OCI-LY7 (cell line): ENCODE measurements around the gene RAB5IF. TPM values are rescaled to one million over a fixed set of nuclear protein-coding genes. Genes with fewer than 3 reads are reported as not detected.

Experiments used
- BruUV-seq: library from RNA; stranded (reverse); fragments of 400-500 nt; replicated peaks from 2 replicates; lab custom pipeline; 2021; lab: Mats Ljungman, UMichigan
- CTCF ChIA-PET: fragments of 300-600 bp; sonication (Branson Sonifier 250); formaldehyde crosslinking; loops from one replicate; lab custom pipeline; 2022; ENCODE audit warnings: antibody characterized with exemption; ENCODE audit not compliant: unreplicated experiment; lab: Charles Lee
- POLR2A ChIA-PET: fragments of 300-600 bp; sonication (Branson Sonifier 250); formaldehyde crosslinking; loops from one replicate; lab custom pipeline; 2022; ENCODE audit warnings: antibody characterized with exemption; lab: Charles Lee
- DNase-seq: peaks from one replicate; pipeline ENCODE4 v3.0.0-alpha.2; 2015; ENCODE audit warnings: low spot score
- H2AFZ ChIP-seq: fragments of 200-600 bp; sonication (generic), shearing (Covaris generic); 2 replicates; pipeline ENCODE4 v1.6.1; 2014; ENCODE audit warnings: mild to moderate bottlenecking, antibody characterized with exemption, low read length, moderate library complexity
- H3K27ac ChIP-seq: fragments of 200-600 bp; sonication (generic); 2 replicates; pipeline ENCODE4 v1.5.1; 2014; ENCODE audit warnings: mixed run types, low read depth, mild to moderate bottlenecking, moderate library complexity, low read length, inconsistent platforms; ENCODE audit not compliant: poor library complexity, severe bottlenecking
- H3K36me3 ChIP-seq: fragments of 200-600 bp; sonication (generic); 2 replicates; pipeline ENCODE4 v1.6.1; 2014; ENCODE audit warnings: mild to moderate bottlenecking, antibody characterized with exemption, low read length, moderate library complexity, mixed read lengths; ENCODE audit not compliant: insufficient read depth
- H3K4me1 ChIP-seq: fragments of 200-600 bp; sonication (generic); 2 replicates; pipeline ENCODE4 v1.5.1; 2014; ENCODE audit warnings: mild to moderate bottlenecking, low read length; ENCODE audit not compliant: insufficient read depth, poor library complexity, severe bottlenecking
- H3K4me2 ChIP-seq: fragments of 200-600 bp; sonication (generic); 2 replicates; pipeline ENCODE4 v1.6.1; 2014; ENCODE audit warnings: mild to moderate bottlenecking, low read length
- H3K4me3 ChIP-seq: fragments of 200-600 bp; sonication (generic); 2 replicates; pipeline ENCODE4 v1.5.1; 2014; ENCODE audit warnings: mild to moderate bottlenecking, low read depth, low read length; ENCODE audit not compliant: poor library complexity, severe bottlenecking
- H3K79me2 ChIP-seq: fragments of 200-600 bp; sonication (generic); 2 replicates; pipeline ENCODE4 v1.6.1; 2016; ENCODE audit warnings: low read depth, mild to moderate bottlenecking, low read length, moderate library complexity, mixed read lengths; ENCODE audit not compliant: insufficient read depth
- H3K9me2 ChIP-seq: fragments of 200-600 bp; sonication (generic); 2 replicates; pipeline ENCODE4 v1.6.1; 2016; ENCODE audit warnings: mild to moderate bottlenecking, low read length, mixed read lengths; ENCODE audit not compliant: insufficient read depth
- H3K9me3 ChIP-seq: fragments of 200-600 bp; sonication (generic); 2 replicates; pipeline ENCODE4 v1.6.1; 2014; ENCODE audit warnings: mild to moderate bottlenecking, mixed run types, low read length, mixed read lengths
- H4K20me1 ChIP-seq: fragments of 200-600 bp; sonication (generic); 2 replicates; pipeline ENCODE4 v1.6.1; 2014; ENCODE audit warnings: mild to moderate bottlenecking, antibody characterized with exemption, low read length, moderate library complexity, mixed read lengths; ENCODE audit not compliant: insufficient read depth
- EZH2phosphoT487 ChIP-seq: fragments of 200-600 bp; sonication (generic); IDR thresholded peaks from 2 replicates; pipeline ENCODE4 v1.6.1; 2018; ENCODE audit warnings: low read depth, borderline replicate concordance, mild to moderate bottlenecking, mixed run types, antibody characterized with exemption, low read length, moderate library complexity, mixed read lengths
- intact Hi-C: fragments of 100-400 bp; cut with micrococcal nuclease; formaldehyde crosslinking; loops from one replicate; pipeline ENCODE4 v1.10.0; 2022; ENCODE audit not compliant: unreplicated experiment
- total RNA-seq, 2 experiments: library from RNA; depleted of rRNA in 1 of 2; stranded (reverse); fragments of >200 nt in 1 of 2; shearing (Covaris generic) in 1 of 2; gene quantifications; 2 replicates each; pipeline ENCODE4 v1.2.3, GENCODE V29; 2014 to 2022
- TF ChIP-seq, protein P1 (sequence below): fragments of 200-600 bp; sonication (generic); conservative IDR thresholded peaks from 2 replicates; pipeline ENCODE4 v1.5.1; 2014; ENCODE audit warnings: mild to moderate bottlenecking, antibody characterized with exemption, low read length, moderate library complexity, mixed read lengths

Gene RAB5IF
- total RNA-seq, 2 experiments from 2014 or later = 66.6 to 94.8 TPM

DNA sequence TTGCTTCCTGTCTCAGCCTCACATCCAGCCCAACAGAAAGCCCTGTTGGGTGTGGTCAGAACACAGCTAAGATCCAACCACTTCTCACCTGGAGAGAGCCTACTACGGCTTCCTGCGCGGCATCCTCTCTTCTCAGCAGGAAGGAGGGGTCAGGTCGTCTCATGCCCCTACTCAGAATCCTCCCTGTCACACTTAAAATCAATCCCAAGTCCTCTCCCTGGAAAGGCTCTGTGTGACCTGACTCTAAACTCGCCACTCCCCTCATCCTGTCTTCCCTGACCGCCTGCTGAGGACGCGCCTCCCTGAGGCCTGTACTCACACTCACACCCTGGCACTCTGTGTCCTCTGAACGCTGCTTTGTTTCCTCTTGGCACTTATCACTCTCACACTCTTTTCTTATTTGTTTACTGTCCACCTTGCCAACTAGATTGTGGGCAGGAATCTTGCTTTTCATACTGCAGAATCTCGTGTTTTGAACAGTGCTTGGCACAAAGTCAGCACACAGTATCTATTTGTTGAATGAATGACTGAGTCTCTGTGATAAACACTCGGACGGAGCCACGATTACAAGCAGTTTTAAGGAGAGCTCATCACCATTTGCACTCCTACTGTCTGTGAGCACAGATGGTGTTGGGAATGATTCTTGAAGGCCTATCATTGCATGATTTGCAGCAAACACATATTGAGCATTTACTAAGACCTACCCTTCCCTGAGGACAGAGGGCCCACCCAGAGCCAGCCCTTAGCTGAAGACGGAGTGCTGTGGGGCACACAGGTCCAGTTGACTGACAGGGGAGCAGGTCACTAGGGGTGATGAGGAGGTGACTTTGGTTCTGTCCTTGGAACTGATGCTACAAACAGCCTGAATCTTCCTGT, 18.7 kb downstream of the RAB5IF start:
- no peak overlapping the region for H2AFZ ChIP-seq
- no peaks in the 10 kb centered on the region for H3K36me3 ChIP-seq
- CTCF ChIA-PET = no interaction called here
- no peak overlapping the region for H3K4me3 ChIP-seq
- H3K9me2 ChIP-seq = no peaks in the 10 kb centered on the region
- no peak overlapping the region for H3K27ac ChIP-seq
- no peaks in the 10 kb centered on the region for H4K20me1 ChIP-seq
- no peak for TF ChIP-seq EZH2phosphoT487
- TF ChIP-seq, protein P1, sequence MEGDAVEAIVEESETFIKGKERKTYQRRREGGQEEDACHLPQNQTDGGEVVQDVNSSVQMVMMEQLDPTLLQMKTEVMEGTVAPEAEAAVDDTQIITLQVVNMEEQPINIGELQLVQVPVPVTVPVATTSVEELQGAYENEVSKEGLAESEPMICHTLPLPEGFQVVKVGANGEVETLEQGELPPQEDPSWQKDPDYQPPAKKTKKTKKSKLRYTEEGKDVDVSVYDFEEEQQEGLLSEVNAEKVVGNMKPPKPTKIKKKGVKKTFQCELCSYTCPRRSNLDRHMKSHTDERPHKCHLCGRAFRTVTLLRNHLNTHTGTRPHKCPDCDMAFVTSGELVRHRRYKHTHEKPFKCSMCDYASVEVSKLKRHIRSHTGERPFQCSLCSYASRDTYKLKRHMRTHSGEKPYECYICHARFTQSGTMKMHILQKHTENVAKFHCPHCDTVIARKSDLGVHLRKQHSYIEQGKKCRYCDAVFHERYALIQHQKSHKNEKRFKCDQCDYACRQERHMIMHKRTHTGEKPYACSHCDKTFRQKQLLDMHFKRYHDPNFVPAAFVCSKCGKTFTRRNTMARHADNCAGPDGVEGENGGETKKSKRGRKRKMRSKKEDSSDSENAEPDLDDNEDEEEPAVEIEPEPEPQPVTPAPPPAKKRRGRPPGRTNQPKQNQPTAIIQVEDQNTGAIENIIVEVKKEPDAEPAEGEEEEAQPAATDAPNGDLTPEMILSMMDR = no peak
- intact Hi-C loops = no loop called here
- H3K4me1 ChIP-seq = peaks cover under 1% of the 10 kb centered on the region
- POLR2A ChIA-PET = interaction anchor here (0.5 to 0.8 kb wide), 2 partner anchors 27 to 767 kb away, joined by 3 read pairs; no protein-coding TSS in a partner anchor
- no peaks in the 10 kb centered on the region for H3K79me2 ChIP-seq
- H3K4me2 ChIP-seq = no peak overlapping the region
- no peaks in the 10 kb centered on the region for H3K9me3 ChIP-seq
- DNase-seq = no peak
- BruUV-seq = no TSS peak

DNA sequence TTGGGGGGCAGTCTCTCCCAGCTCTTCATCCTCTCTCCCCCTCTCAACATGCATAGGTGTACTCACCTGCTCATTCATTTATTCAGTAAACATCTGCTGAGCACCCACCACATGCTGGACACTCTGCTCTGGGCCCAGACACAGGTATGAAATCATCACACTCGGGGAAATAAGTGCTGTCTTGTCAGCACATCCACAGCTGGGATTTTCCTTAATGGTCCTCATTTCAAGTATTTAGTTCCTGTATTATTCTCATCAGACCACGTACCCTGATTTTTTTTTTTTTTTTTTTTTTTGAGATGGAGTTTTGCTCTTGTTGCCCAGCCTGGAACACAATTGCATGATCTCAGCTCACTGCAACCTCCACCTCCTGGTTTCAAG, 19.4 kb downstream of the RAB5IF start:
- Histone ChIP-seq H2AFZ (no peak overlapping the region), H3K9me3 (no peaks in the 10 kb centered on the region), H3K4me3 (no peak overlapping the region), H3K4me2 (no peak overlapping the region), H4K20me1 (no peaks in the 10 kb centered on the region), H3K9me2 (no peaks in the 10 kb centered on the region), H3K36me3 (no peaks in the 10 kb centered on the region), H3K79me2 (no peaks in the 10 kb centered on the region), H3K27ac (no peak overlapping the region), H3K4me1 (peaks cover 7% of the 10 kb centered on the region)
- ChIA-PET CTCF (no interaction called here), POLR2A (interaction anchor here (0.8 kb wide), 1 partner anchor 26 kb away, joined by 3 read pairs; no protein-coding TSS in a partner anchor)
- TF ChIP-seq EZH2phosphoT487 = no peak
- TF ChIP-seq, protein P1 = no peak
- intact Hi-C loops = no loop called here
- BruUV-seq = no TSS peak
- DNase-seq = no peak

DNA sequence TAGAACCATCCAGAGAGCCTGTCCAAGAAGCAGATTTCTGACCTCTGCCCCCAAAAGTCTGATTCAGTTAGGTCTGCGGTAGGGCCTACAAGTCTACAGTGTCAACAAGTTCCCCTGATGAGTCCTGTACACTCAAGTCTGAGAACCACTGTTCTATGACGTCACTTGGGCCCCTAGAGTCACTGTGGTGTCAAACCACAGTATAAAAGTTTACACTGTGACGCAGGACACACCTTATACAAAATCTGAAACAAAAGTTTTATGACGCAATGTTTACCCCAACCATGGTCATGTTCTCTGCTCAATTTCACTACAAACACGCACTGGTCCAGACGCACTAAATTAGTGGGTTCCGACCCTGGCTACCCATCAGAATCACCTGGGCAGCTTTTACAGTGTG, 22.5 kb downstream of the RAB5IF start:
- Histone ChIP-seq H4K20me1 (no peaks in the 10 kb centered on the region), H3K4me2 (no peak overlapping the region), H3K4me3 (no peak overlapping the region), H3K36me3 (no peaks in the 10 kb centered on the region), H3K27ac (no peak overlapping the region), H3K9me2 (no peaks in the 10 kb centered on the region), H2AFZ (no peak overlapping the region), H3K79me2 (no peaks in the 10 kb centered on the region), H3K9me3 (no peaks in the 10 kb centered on the region), H3K4me1 (peaks cover 15% of the 10 kb centered on the region)
- ChIA-PET CTCF (no interaction called here), POLR2A (no interaction called here)
- DNase-seq = no peak
- intact Hi-C loops = no loop called here
- TF ChIP-seq, protein P1 = no peak
- TF ChIP-seq EZH2phosphoT487 = no peak
- BruUV-seq = no TSS peak
